H9 (cell line): ENCODE results near the gene NPY5R. TPM values are rescaled to one million over a fixed set of nuclear protein-coding genes. Genes with fewer than 3 reads are reported as not detected.

Source experiments
- DNase-seq: peaks from one replicate; pipeline ENCODE4 v3.0.0-alpha.2; 2017
- H2AFZ ChIP-seq: one replicate; pipeline ENCODE4 v1.6.1; 2013; ENCODE audit warnings: mild to moderate bottlenecking, low read length, control low read depth, moderate library complexity
- H2AK5ac ChIP-seq: 2 replicates; pipeline ENCODE4 v1.6.1; 2013; ENCODE audit warnings: low read length, control low read depth, mixed read lengths; ENCODE audit not compliant: insufficient read length
- H2BK120ac ChIP-seq: one replicate; pipeline ENCODE4 v1.6.1; 2013; ENCODE audit warnings: low read depth, mild to moderate bottlenecking, low read length, control low read depth, inconsistent platforms; ENCODE audit not compliant: poor library complexity, severe bottlenecking
- H2BK12ac ChIP-seq: 2 replicates; pipeline ENCODE4 v1.6.1; 2013; ENCODE audit warnings: low read length, control low read depth, mixed read lengths, low read depth; ENCODE audit not compliant: insufficient read length
- H2BK15ac ChIP-seq: 2 replicates; pipeline ENCODE4 v1.6.1; 2013; ENCODE audit warnings: low read depth, low read length, control low read depth
- H2BK20ac ChIP-seq: one replicate; pipeline ENCODE4 v1.6.1; 2013; ENCODE audit warnings: low read depth, mild to moderate bottlenecking, low read length, control low read depth, inconsistent platforms; ENCODE audit not compliant: poor library complexity, severe bottlenecking
- H2BK5ac ChIP-seq: 2 replicates; pipeline ENCODE4 v1.6.1; 2013; ENCODE audit warnings: low read length, control low read depth, mixed read lengths; ENCODE audit not compliant: insufficient read length
- H3K14ac ChIP-seq: 2 replicates; pipeline ENCODE4 v1.6.1; 2013; ENCODE audit warnings: low read length, control low read depth; ENCODE audit not compliant: insufficient read depth
- H3K18ac ChIP-seq: 2 replicates; pipeline ENCODE4 v1.6.1; 2013; ENCODE audit warnings: low read depth, mild to moderate bottlenecking, mixed read lengths, low read length, control low read depth; ENCODE audit not compliant: insufficient read length
- H3K23ac ChIP-seq: 2 replicates; pipeline ENCODE4 v1.6.1; 2013; ENCODE audit warnings: low read length, control low read depth, mixed read lengths, low read depth; ENCODE audit not compliant: insufficient read length
- H3K23me2 ChIP-seq: 2 replicates; pipeline ENCODE4 v1.6.1; 2013; ENCODE audit warnings: low read depth, mild to moderate bottlenecking, mixed read lengths, low read length, control low read depth; ENCODE audit not compliant: insufficient read length, poor library complexity, severe bottlenecking
- H3K27ac ChIP-seq: 2 replicates; pipeline ENCODE4 v1.5.1; 2013; ENCODE audit warnings: low read length, control low read depth, mixed read lengths, low read depth; ENCODE audit not compliant: insufficient read length
- H3K27me3 ChIP-seq: 2 replicates; pipeline ENCODE4 v1.6.1; 2013; ENCODE audit warnings: low read length, control low read depth, inconsistent platforms; ENCODE audit not compliant: insufficient read depth
- H3K4ac ChIP-seq: 2 replicates; pipeline ENCODE4 v1.6.1; 2013; ENCODE audit warnings: low read depth, mild to moderate bottlenecking, control low read depth, inconsistent platforms, low read length, moderate library complexity
- H3K4me1 ChIP-seq: 2 replicates; pipeline ENCODE4 v1.6.1; 2013; ENCODE audit warnings: low read length, control low read depth, inconsistent platforms; ENCODE audit not compliant: insufficient read depth
- H3K4me2 ChIP-seq: 2 replicates; pipeline ENCODE4 v1.6.1; 2013; ENCODE audit warnings: low read length, control low read depth, mixed read lengths; ENCODE audit not compliant: insufficient read length, insufficient read depth
- H3K56ac ChIP-seq: 2 replicates; pipeline ENCODE4 v1.6.1; 2013; ENCODE audit warnings: low read depth, mild to moderate bottlenecking, mixed read lengths, low read length, control low read depth; ENCODE audit not compliant: insufficient read length
- H3K79me1 ChIP-seq: 2 replicates; pipeline ENCODE4 v1.6.1; 2013; ENCODE audit warnings: low read depth, mild to moderate bottlenecking, moderate library complexity, low read length, control low read depth, inconsistent platforms; ENCODE audit not compliant: insufficient read depth, poor library complexity, severe bottlenecking
- H3K79me2 ChIP-seq: 2 replicates; pipeline ENCODE4 v1.6.1; 2013; ENCODE audit warnings: low read length, control low read depth, inconsistent platforms; ENCODE audit not compliant: insufficient read depth
- H3K9ac ChIP-seq: 2 replicates; pipeline ENCODE4 v1.6.1; 2013; ENCODE audit warnings: low read length, control low read depth, mixed read lengths; ENCODE audit not compliant: insufficient read length; ENCODE audit errors: extremely low read depth
- H3K9me3 ChIP-seq: one replicate; pipeline ENCODE4 v1.6.1; 2013; ENCODE audit warnings: low read depth, low read length, inconsistent platforms; ENCODE audit not compliant: control insufficient read depth
- H3T11ph ChIP-seq: one replicate; pipeline ENCODE4 v1.6.1; 2013; ENCODE audit warnings: mild to moderate bottlenecking, low read length, control low read depth, inconsistent platforms
- H4K20me1 ChIP-seq: one replicate; pipeline ENCODE4 v1.6.1; 2013; ENCODE audit not compliant: control insufficient read depth, insufficient read length, insufficient read depth
- H4K5ac ChIP-seq: 2 replicates; pipeline ENCODE4 v1.6.1; 2013; ENCODE audit warnings: low read depth, mild to moderate bottlenecking, mixed read lengths, low read length, control low read depth; ENCODE audit not compliant: insufficient read length
- H4K8ac ChIP-seq: replicated peaks from 2 replicates; pipeline ENCODE4 v1.6.1; 2013; ENCODE audit warnings: low read length, control low read depth, mixed read lengths, low read depth; ENCODE audit not compliant: insufficient read length
- H4K91ac ChIP-seq: 2 replicates; pipeline ENCODE4 v1.6.1; 2013; ENCODE audit warnings: low read depth, mild to moderate bottlenecking, moderate library complexity, mixed read lengths, low read length, control low read depth; ENCODE audit not compliant: insufficient read length
- H3K27ac Mint-ChIP-seq, 3 experiments: 2 replicates in 2 of 3; 3 replicates in 1 of 3; pipeline ENCODE4 v1.8.0; 2020 to 2021; ENCODE audit warnings: mixed read lengths in 3 of 3, mild to moderate bottlenecking in 1 of 3, moderate library complexity in 1 of 3
- H3K27me3 Mint-ChIP-seq: 2 replicates; pipeline ENCODE4 v1.8.0; 2021; ENCODE audit warnings: low read depth, mild to moderate bottlenecking, moderate library complexity, mixed read lengths
- H3K36me3 Mint-ChIP-seq, 3 experiments: 2 replicates in 2 of 3; 3 replicates in 1 of 3; pipeline ENCODE4 v1.8.0; 2020 to 2021; ENCODE audit warnings: low read depth in 3 of 3, mixed read lengths in 3 of 3; ENCODE audit not compliant: insufficient read depth in 1 of 3
- H3K4me1 Mint-ChIP-seq, 2 experiments: 2 replicates each; pipeline ENCODE4 v1.8.0; 2020; ENCODE audit warnings: mixed read lengths in 2 of 2
- H3K4me3 Mint-ChIP-seq, 2 experiments: 2 replicates in 1 of 2; 3 replicates in 1 of 2; pipeline ENCODE4 v1.8.0; 2020 to 2021; ENCODE audit warnings: mild to moderate bottlenecking in 2 of 2, mixed read lengths in 2 of 2, moderate library complexity in 1 of 2
- H3K9me3 Mint-ChIP-seq, 2 experiments: 2 replicates in 1 of 2; 3 replicates in 1 of 2; pipeline ENCODE4 v1.8.0; 2020; ENCODE audit warnings: mild to moderate bottlenecking in 2 of 2, mixed read lengths in 2 of 2, moderate library complexity in 1 of 2
- total RNA-seq: library from RNA; stranded (reverse); gene quantifications from 2 replicates; pipeline ENCODE4 v1.2.1, GENCODE V29; 2021
- TF ChIP-seq, protein P1 (sequence below): fragments of 200-600 bp; sonication (generic); conservative IDR thresholded peaks from 3 replicates; pipeline ENCODE4 v1.8.0; 2021; ENCODE audit warnings: antibody characterized with exemption, mild to moderate bottlenecking

The NPY5R gene
- total RNA-seq, 1 experiment from 2014 or later = 4.2 TPM

DNA sequence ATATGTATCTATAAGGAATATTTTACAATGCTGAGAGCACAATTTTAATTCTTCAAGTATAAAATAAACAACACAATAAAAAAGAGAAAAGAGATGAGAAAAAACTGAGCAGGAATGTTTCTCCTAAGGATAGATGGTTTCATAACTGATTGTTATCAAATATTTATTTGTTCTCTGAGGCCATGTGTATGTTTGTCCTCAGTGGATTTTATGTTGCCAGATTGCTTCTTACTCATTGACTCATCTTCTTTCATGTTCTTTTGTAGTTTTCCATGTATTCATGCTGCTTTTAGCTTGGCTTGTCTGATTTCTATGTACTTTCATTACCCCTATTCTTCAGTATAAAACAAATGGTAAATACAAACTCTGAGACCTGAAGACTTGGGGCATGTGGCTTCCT is 41.2 kb downstream of the NPY5R start:
- Histone ChIP-seq H3K27ac (no peak overlapping the region), H3K79me2 (no peaks in the 10 kb centered on the region), H3K27me3 (no peaks in the 10 kb centered on the region)

More for the DNA sequence above, 41.2 kb downstream of the NPY5R start:
- Histone ChIP-seq H2AFZ (no peak overlapping the region), H2BK12ac (no peak overlapping the region), H3K4me1 (no peaks in the 10 kb centered on the region), H2BK5ac (no peak overlapping the region), H2BK15ac (no peak overlapping the region), H3K4me2 (no peak overlapping the region), H3K9ac (no peak overlapping the region), H2BK20ac (no peak overlapping the region), H3K79me1 (no peaks in the 10 kb centered on the region), H4K20me1 (no peaks in the 10 kb centered on the region), H3K4ac (no peak overlapping the region), H3K23me2 (no peaks in the 10 kb centered on the region), H3T11ph (no peak overlapping the region), H4K91ac (no peak overlapping the region), H2AK5ac (no peak overlapping the region), H3K18ac (no peak overlapping the region), H3K23ac (no peak overlapping the region), H3K14ac (no peak overlapping the region), H3K56ac (no peak overlapping the region), H4K8ac (no peak overlapping the region), H4K5ac (no peak overlapping the region), H2BK120ac (no peak overlapping the region), H3K9me3 (no peaks in the 10 kb centered on the region)
- no peak for DNase-seq
- no peaks in the 10 kb centered on the region; a peak in 1 of 7 replicates for H3K36me3 Mint-ChIP-seq
- peaks cover 8 to 9% of the 10 kb centered on the region in 2 experiments for H3K4me1 Mint-ChIP-seq
- TF ChIP-seq, protein P1, sequence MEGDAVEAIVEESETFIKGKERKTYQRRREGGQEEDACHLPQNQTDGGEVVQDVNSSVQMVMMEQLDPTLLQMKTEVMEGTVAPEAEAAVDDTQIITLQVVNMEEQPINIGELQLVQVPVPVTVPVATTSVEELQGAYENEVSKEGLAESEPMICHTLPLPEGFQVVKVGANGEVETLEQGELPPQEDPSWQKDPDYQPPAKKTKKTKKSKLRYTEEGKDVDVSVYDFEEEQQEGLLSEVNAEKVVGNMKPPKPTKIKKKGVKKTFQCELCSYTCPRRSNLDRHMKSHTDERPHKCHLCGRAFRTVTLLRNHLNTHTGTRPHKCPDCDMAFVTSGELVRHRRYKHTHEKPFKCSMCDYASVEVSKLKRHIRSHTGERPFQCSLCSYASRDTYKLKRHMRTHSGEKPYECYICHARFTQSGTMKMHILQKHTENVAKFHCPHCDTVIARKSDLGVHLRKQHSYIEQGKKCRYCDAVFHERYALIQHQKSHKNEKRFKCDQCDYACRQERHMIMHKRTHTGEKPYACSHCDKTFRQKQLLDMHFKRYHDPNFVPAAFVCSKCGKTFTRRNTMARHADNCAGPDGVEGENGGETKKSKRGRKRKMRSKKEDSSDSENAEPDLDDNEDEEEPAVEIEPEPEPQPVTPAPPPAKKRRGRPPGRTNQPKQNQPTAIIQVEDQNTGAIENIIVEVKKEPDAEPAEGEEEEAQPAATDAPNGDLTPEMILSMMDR = no peak
- H3K27me3 Mint-ChIP-seq = no peaks in the 10 kb centered on the region
- no peaks in the 10 kb centered on the region; a peak in 1 of 5 replicates for H3K9me3 Mint-ChIP-seq
- H3K27ac Mint-ChIP-seq = no peak overlapping the region
- H3K4me3 Mint-ChIP-seq = no peak overlapping the region
